Rectal smooth muscle tissue (tissue), 1 donor: Measurements from ENCODE around the gene MYH9.

ENCODE experiments used
- H3K27ac ChIP-seq: one replicate; pipeline ENCODE4 v1.7.0; 2013; ENCODE audit warnings: low read depth, low read length, inconsistent platforms
- H3K27me3 ChIP-seq: one replicate; pipeline ENCODE4 v1.7.0; 2013; ENCODE audit warnings: low read length; ENCODE audit not compliant: control insufficient read depth, insufficient read depth
- H3K36me3 ChIP-seq: one replicate; pipeline ENCODE4 v1.7.0; 2013; ENCODE audit warnings: low read length; ENCODE audit not compliant: control insufficient read depth, insufficient read depth
- H3K4me1 ChIP-seq: one replicate; pipeline ENCODE4 v1.7.0; 2013; ENCODE audit warnings: low read length; ENCODE audit not compliant: control insufficient read depth, insufficient read depth
- H3K4me3 ChIP-seq: one replicate; pipeline ENCODE4 v1.7.0; 2013; ENCODE audit warnings: low read length
- H3K9ac ChIP-seq: one replicate; pipeline ENCODE4 v1.7.0; 2013; ENCODE audit warnings: low read length

Gene MYH9

GRCh38 chr22:36377022-36377631 is 10.6 kb downstream of the MYH9 start:
- H3K36me3 ChIP-seq, result no peaks in the 10 kb centered on the region
- no peak overlapping the region for H3K4me3 ChIP-seq
- peak overlapping the region; percentile 68 for H3K27ac ChIP-seq
- peaks cover 47% of the 10 kb centered on the region for H3K4me1 ChIP-seq
- no peaks in the 10 kb centered on the region for H3K27me3 ChIP-seq
- no peak overlapping the region for H3K9ac ChIP-seq

GRCh38 chr22:36376265-36376664 is 11.5 kb downstream of the MYH9 start:
- H3K9ac ChIP-seq, result no peak overlapping the region
- peak overlapping the region; percentile 68 for H3K27ac ChIP-seq
- no peaks in the 10 kb centered on the region for H3K36me3 ChIP-seq
- H3K27me3 ChIP-seq, result no peaks in the 10 kb centered on the region
- peaks cover 54% of the 10 kb centered on the region for H3K4me1 ChIP-seq
- H3K4me3 ChIP-seq, result peak overlapping the region; percentile 24

- Histone ChIP-seq H3K27me3 (no peaks in the 10 kb centered on the region), H3K27ac (peak overlapping the region; percentile 60), H3K9ac (no peak overlapping the region), H3K4me3 (peak overlapping the region; percentile 25), H3K36me3 (no peaks in the 10 kb centered on the region), H3K4me1 (peaks cover 61% of the 10 kb centered on the region)
Observed at GRCh38 chr22:36375071-36375980, 12.4 kb downstream of the MYH9 start.

GRCh38 chr22:36374603-36375024 is 13.2 kb downstream of the MYH9 start:
- H3K27me3 ChIP-seq, result no peaks in the 10 kb centered on the region
- no peak overlapping the region for H3K4me3 ChIP-seq
- H3K4me1 ChIP-seq, result peaks cover 62% of the 10 kb centered on the region
- peak overlapping the region; percentile 60 for H3K27ac ChIP-seq
- H3K9ac ChIP-seq, result no peak overlapping the region
- no peaks in the 10 kb centered on the region for H3K36me3 ChIP-seq

- H3K27me3 ChIP-seq, result no peaks in the 10 kb centered on the region
- H3K27ac ChIP-seq, result peak overlapping the region; percentile 94
- H3K36me3 ChIP-seq, result no peaks in the 10 kb centered on the region
- H3K4me1 ChIP-seq, result peaks cover 69% of the 10 kb centered on the region
- H3K4me3 ChIP-seq, result peak overlapping the region; percentile 3
- H3K9ac ChIP-seq, result no peak overlapping the region
Observed at GRCh38 chr22:36373258-36373579, 14.5 kb downstream of the MYH9 start.

- H3K9ac ChIP-seq, result no peak overlapping the region
- no peaks in the 10 kb centered on the region for H3K27me3 ChIP-seq
- H3K4me1 ChIP-seq, result peaks cover 75% of the 10 kb centered on the region
- H3K4me3 ChIP-seq, result no peak overlapping the region
- no peaks in the 10 kb centered on the region for H3K36me3 ChIP-seq
- H3K27ac ChIP-seq, result peak overlapping the region; percentile 94
Observed at GRCh38 chr22:36371920-36372319, 15.8 kb downstream of the MYH9 start.

- Histone ChIP-seq H3K27ac (peak overlapping the region; percentile 94), H3K9ac (peak overlapping the region; percentile 58), H3K27me3 (no peaks in the 10 kb centered on the region), H3K36me3 (no peaks in the 10 kb centered on the region), H3K4me3 (peak overlapping the region; percentile 53), H3K4me1 (peaks cover 85% of the 10 kb centered on the region)
Observed at GRCh38 chr22:36369922-36370791, 17.6 kb downstream of the MYH9 start.

GRCh38 chr22:36369004-36369921 is 18.5 kb downstream of the MYH9 start:
- Histone ChIP-seq H3K9ac (peak overlapping the region; percentile 21), H3K27me3 (no peaks in the 10 kb centered on the region), H3K4me1 (peaks cover 85% of the 10 kb centered on the region), H3K36me3 (no peaks in the 10 kb centered on the region), H3K27ac (peak overlapping the region; percentile 94), H3K4me3 (peak overlapping the region; percentile 53)

- no peaks in the 10 kb centered on the region for H3K36me3 ChIP-seq
- peaks cover 88% of the 10 kb centered on the region for H3K4me1 ChIP-seq
- no peak overlapping the region for H3K9ac ChIP-seq
- peak overlapping the region; percentile 53 for H3K4me3 ChIP-seq
- H3K27ac ChIP-seq, result peak overlapping the region; percentile 94
- no peaks in the 10 kb centered on the region for H3K27me3 ChIP-seq
Observed at GRCh38 chr22:36368359-36368983, 19.3 kb downstream of the MYH9 start.

GRCh38 chr22:36367479-36367878 is 20.3 kb downstream of the MYH9 start:
- Histone ChIP-seq H3K27ac (peak overlapping the region; percentile 94), H3K27me3 (no peaks in the 10 kb centered on the region), H3K36me3 (no peaks in the 10 kb centered on the region), H3K4me3 (peak overlapping the region; percentile 24), H3K9ac (no peak overlapping the region), H3K4me1 (peaks cover 88% of the 10 kb centered on the region)

GRCh38 chr22:36367066-36367465 is 20.7 kb downstream of the MYH9 start:
- Histone ChIP-seq H3K4me3 (peak overlapping the region; percentile 24), H3K9ac (no peak overlapping the region), H3K36me3 (no peaks in the 10 kb centered on the region), H3K27ac (peak overlapping the region; percentile 94), H3K4me1 (peaks cover 90% of the 10 kb centered on the region), H3K27me3 (no peaks in the 10 kb centered on the region)
